ENCODE data around the gene ORC6.

Gene ORC6

GRCh38 chr16:46706642-46707041, 17.2 kb downstream of the ORC6 start:
- Histone ChIP-seq H3K4me1 (ENCODE audit: control insufficient read depth in 1 of 2, insufficient read depth in 1 of 2, low read depth in 1 of 2, low read length in 1 of 2) (peaks cover 7 to 8% of the 10 kb centered on the region in 2 experiments), H3K4me3 (ENCODE audit: low read depth in 1 of 2, low read length in 1 of 2) (no peak overlapping the region), H3K27me3 (no peaks in the 10 kb centered on the region), H3K27ac (no peak overlapping the region), H3K36me3 (no peaks in the 10 kb centered on the region), H3K9me3 (no peaks in the 10 kb centered on the region)
- TF ChIP-seq, protein P1, sequence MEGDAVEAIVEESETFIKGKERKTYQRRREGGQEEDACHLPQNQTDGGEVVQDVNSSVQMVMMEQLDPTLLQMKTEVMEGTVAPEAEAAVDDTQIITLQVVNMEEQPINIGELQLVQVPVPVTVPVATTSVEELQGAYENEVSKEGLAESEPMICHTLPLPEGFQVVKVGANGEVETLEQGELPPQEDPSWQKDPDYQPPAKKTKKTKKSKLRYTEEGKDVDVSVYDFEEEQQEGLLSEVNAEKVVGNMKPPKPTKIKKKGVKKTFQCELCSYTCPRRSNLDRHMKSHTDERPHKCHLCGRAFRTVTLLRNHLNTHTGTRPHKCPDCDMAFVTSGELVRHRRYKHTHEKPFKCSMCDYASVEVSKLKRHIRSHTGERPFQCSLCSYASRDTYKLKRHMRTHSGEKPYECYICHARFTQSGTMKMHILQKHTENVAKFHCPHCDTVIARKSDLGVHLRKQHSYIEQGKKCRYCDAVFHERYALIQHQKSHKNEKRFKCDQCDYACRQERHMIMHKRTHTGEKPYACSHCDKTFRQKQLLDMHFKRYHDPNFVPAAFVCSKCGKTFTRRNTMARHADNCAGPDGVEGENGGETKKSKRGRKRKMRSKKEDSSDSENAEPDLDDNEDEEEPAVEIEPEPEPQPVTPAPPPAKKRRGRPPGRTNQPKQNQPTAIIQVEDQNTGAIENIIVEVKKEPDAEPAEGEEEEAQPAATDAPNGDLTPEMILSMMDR (IDR thresholded peaks at IDR 0.05) = no peak

GRCh38 chr16:46709469-46710005, 20.1 kb downstream of the ORC6 start:
- Histone ChIP-seq H3K4me3 (ENCODE audit: low read depth in 1 of 2, low read length in 1 of 2) (no peak overlapping the region), H3K9me3 (no peaks in the 10 kb centered on the region), H3K27ac (no peak overlapping the region), H3K27me3 (no peaks in the 10 kb centered on the region), H3K36me3 (no peaks in the 10 kb centered on the region), H3K4me1 (ENCODE audit: control insufficient read depth in 1 of 2, insufficient read depth in 1 of 2, low read depth in 1 of 2, low read length in 1 of 2) (peaks cover 18 to 20% of the 10 kb centered on the region in 2 experiments)
- TF ChIP-seq, protein P1 (IDR thresholded peaks at IDR 0.05) = no peak

GRCh38 chr16:46711106-46712058, 21.9 kb downstream of the ORC6 start:
- Histone ChIP-seq H3K27me3 (no peaks in the 10 kb centered on the region), H3K27ac (no peak overlapping the region), H3K4me3 (ENCODE audit: low read depth in 1 of 2, low read length in 1 of 2) (no peak overlapping the region), H3K9me3 (no peaks in the 10 kb centered on the region), H3K36me3 (no peaks in the 10 kb centered on the region), H3K4me1 (ENCODE audit: control insufficient read depth in 1 of 2, insufficient read depth in 1 of 2, low read depth in 1 of 2, low read length in 1 of 2) (peaks cover 18 to 20% of the 10 kb centered on the region in 2 experiments)
- TF ChIP-seq, protein P1 (IDR thresholded peaks at IDR 0.05) = no peak

DNA sequence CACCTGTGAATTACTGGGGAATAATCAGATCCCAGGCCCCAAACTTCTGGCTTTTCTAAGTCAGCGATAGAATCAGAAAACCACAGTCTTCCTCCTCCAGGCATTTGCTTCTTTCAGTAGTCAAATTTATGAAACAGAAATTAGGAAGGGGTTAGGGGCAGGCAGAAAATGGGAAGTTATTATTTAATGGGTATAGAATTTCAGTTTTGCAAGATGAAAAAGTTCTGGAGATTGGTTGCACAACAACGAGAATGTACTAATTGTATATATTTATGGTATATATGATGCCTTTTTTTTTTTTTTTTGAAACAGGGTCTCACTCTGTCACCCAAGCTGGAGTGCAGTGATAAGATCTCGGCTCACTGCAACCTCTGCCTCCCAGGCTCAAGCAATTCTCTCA, 23.5 kb downstream of the ORC6 start:
- H3K36me3 ChIP-seq = no peaks in the 10 kb centered on the region
- TF ChIP-seq, protein P1 (IDR thresholded peaks at IDR 0.05) = no peak
- H3K27me3 ChIP-seq = no peaks in the 10 kb centered on the region
- peaks cover 18 to 20% of the 10 kb centered on the region in 2 experiments for H3K4me1 ChIP-seq (ENCODE audit: control insufficient read depth in 1 of 2, insufficient read depth in 1 of 2, low read depth in 1 of 2, low read length in 1 of 2)
- no peaks in the 10 kb centered on the region for H3K9me3 ChIP-seq
- H3K4me3 ChIP-seq (ENCODE audit: low read depth in 1 of 2, low read length in 1 of 2) = no peak overlapping the region
- H3K27ac ChIP-seq = no peak overlapping the region

- Histone ChIP-seq H3K27ac (no peak overlapping the region), H3K9me3 (no peaks in the 10 kb centered on the region), H3K4me3 (ENCODE audit: low read depth in 1 of 2, low read length in 1 of 2) (no peak overlapping the region), H3K36me3 (no peaks in the 10 kb centered on the region), H3K4me1 (ENCODE audit: control insufficient read depth in 1 of 2, insufficient read depth in 1 of 2, low read depth in 1 of 2, low read length in 1 of 2) (peaks cover 18 to 20% of the 10 kb centered on the region in 2 experiments), H3K27me3 (no peaks in the 10 kb centered on the region)
- TF ChIP-seq, protein P1 (IDR thresholded peaks at IDR 0.05) = no peak
Measured at GRCh38 chr16:46713634-46714033, 24.2 kb downstream of the ORC6 start.
